ENCODE results near the gene ACTA2. TPM values are rescaled to one million over a fixed set of nuclear protein-coding genes. Genes with fewer than 3 reads are reported as not detected.

The ACTA2 gene
- total RNA-seq, result 37.1 and 72.0 TPM in 2 replicates

DNA sequence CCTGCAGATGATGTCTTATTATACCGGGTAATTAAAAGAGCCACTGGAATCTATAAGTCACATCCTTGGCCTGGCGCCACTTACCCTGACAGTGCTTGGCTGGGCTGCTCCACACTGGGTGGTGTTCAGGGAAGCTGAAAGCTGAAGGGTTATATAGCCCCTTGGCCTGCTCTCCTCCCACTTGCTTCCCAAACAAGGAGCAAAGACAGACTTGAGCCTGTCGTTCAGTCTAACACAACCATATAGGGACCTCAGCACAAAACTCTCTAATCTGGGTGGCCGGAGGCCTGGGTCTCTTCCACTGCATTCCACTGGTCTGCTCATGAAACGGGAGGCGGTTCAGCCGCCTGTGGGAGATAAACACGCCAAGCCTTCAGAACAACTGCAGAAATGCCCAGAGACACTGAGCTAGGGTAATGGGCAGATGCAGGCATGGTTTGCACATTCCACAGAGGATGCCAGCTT lies at the start of gene ACTA2:
ACTA2 (minus strand) TSS at position 127 of the 465 bp plus-strand sequence. CDS start 3,843 bp downstream, outside the sequence.

DNA sequence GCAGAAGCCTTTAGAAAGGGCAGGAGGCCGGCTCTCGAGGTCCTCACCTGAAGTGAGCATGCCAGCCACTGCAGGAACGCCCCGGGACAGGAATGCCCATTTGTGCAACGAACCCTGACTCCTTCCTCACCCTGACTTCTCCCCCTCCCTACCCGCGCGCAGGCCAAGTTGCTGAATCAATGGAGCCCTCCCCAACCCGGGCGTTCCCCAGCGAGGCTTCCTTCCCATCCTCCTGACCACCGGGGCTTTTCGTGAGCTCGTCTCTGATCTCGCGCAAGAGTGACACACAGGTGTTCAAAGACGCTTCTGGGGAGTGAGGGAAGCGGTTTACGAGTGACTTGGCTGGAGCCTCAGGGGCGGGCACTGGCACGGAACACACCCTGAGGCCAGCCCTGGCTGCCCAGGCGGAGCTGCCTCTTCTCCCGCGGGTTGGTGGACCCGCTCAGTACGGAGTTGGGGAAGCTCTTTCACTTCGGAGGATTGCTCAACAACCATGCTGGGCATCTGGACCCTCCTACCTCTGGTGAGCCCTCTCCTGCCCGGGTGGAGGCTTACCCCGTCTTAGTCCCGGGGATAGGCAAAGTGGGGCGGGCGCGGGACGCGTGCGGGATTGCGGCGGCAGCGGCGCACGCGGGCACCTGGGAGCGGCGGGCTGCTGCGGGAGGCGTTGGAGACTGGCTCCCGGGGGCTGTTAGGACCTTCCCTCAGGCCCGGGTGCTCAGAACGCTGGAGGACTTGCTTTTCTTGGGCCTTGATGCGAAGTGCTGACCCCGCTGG lies 38.0 kb upstream of the ACTA2 start, which contains the start of gene FAS:
FAS (plus strand) TSS at position 415 of the 777 bp plus-strand sequence; CDS start at position 494, 79 bp downstream.

Small RNA genes within 50 kb of the gene (small RNA-seq; reads per million reads assigned to genes)
- not detected for gene RF02116

Other genes starting within 250 kb of the ACTA2 start
- gene LIPK, start 246.5 kb downstream of the ACTA2 start, total RNA-seq, result not detected in 2 replicates
- not detected in 2 replicates for gene LIPN, start 192.8 kb downstream of the ACTA2 start, total RNA-seq
- gene LIPM, start 150.0 kb downstream of the ACTA2 start, total RNA-seq, result not detected in 2 replicates
- gene ANKRD22, start 100.9 kb downstream of the ACTA2 start, total RNA-seq, result not detected in 2 replicates
- 33.4 and 45.9 TPM in 2 replicates for gene STAMBPL1, start 72.5 kb downstream of the ACTA2 start, total RNA-seq
- gene FAS, start 38.0 kb upstream of the ACTA2 start, total RNA-seq, result 58.3 and 78.6 TPM in 2 replicates